Neural crest cell (in vitro differentiated cells): ENCODE results near the gene LRRC56. TPM values are rescaled to one million over a fixed set of nuclear protein-coding genes. Genes with fewer than 3 reads are reported as not detected.
"Not testable (repeated sequence)": the region's sequence is repeated elsewhere in the genome, so short reads cannot be mapped to it uniquely, and the experiment has no call there.

Experiments
- DNase-seq: peaks from one replicate; pipeline ENCODE4 v3.0.0; 2021; ENCODE audit warnings: low read depth, mixed read lengths, low spot score
- H3K27ac Mint-ChIP-seq: one replicate; pipeline ENCODE4 v1.8.0; 2021; ENCODE audit warnings: mild to moderate bottlenecking, mixed read lengths; ENCODE audit not compliant: unreplicated experiment
- H3K27me3 Mint-ChIP-seq: 2 replicates; pipeline ENCODE4 v1.8.0; 2021; ENCODE audit warnings: low read depth, mild to moderate bottlenecking, mixed read lengths
- H3K36me3 Mint-ChIP-seq: 2 replicates; pipeline ENCODE4 v1.8.0; 2021; ENCODE audit warnings: low read depth, mild to moderate bottlenecking, mixed read lengths
- H3K4me1 Mint-ChIP-seq: 2 replicates; pipeline ENCODE4 v1.8.0; 2021; ENCODE audit warnings: mixed read lengths
- H3K4me3 Mint-ChIP-seq: one replicate; pipeline ENCODE4 v1.8.0; 2021; ENCODE audit warnings: mild to moderate bottlenecking, mixed read lengths
- H3K9me3 Mint-ChIP-seq: 2 replicates; pipeline ENCODE4 v1.8.0; 2021; ENCODE audit warnings: mixed read lengths
- total RNA-seq: library from RNA; stranded (reverse); gene quantifications from 2 replicates; pipeline ENCODE4 v1.2.1, GENCODE V29; 2021
- TF ChIP-seq, protein P1 (sequence below): fragments of 200-600 bp; sonication (generic); conservative IDR thresholded peaks from 2 replicates; pipeline ENCODE4 v1.5.0; 2021; ENCODE audit warnings: antibody characterized with exemption, mild to moderate bottlenecking

Gene LRRC56
- total RNA-seq, 1 donor from 2014 or later: 2.1 TPM

GRCh38 chr11:567629-568292, 30.4 kb downstream of the LRRC56 start:
- Mint-ChIP-seq H3K4me3 (peak overlapping the region; percentile 88), H3K9me3 (no peaks in the 10 kb centered on the region), H3K4me1 (peaks cover 4% of the 10 kb centered on the region), H3K27ac (no peak overlapping the region), H3K36me3 (no peaks in the 10 kb centered on the region), H3K27me3 (peaks cover 7% of the 10 kb centered on the region)
- DNase-seq: no peak
- TF ChIP-seq, protein P1, sequence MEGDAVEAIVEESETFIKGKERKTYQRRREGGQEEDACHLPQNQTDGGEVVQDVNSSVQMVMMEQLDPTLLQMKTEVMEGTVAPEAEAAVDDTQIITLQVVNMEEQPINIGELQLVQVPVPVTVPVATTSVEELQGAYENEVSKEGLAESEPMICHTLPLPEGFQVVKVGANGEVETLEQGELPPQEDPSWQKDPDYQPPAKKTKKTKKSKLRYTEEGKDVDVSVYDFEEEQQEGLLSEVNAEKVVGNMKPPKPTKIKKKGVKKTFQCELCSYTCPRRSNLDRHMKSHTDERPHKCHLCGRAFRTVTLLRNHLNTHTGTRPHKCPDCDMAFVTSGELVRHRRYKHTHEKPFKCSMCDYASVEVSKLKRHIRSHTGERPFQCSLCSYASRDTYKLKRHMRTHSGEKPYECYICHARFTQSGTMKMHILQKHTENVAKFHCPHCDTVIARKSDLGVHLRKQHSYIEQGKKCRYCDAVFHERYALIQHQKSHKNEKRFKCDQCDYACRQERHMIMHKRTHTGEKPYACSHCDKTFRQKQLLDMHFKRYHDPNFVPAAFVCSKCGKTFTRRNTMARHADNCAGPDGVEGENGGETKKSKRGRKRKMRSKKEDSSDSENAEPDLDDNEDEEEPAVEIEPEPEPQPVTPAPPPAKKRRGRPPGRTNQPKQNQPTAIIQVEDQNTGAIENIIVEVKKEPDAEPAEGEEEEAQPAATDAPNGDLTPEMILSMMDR: no peak

DNA sequence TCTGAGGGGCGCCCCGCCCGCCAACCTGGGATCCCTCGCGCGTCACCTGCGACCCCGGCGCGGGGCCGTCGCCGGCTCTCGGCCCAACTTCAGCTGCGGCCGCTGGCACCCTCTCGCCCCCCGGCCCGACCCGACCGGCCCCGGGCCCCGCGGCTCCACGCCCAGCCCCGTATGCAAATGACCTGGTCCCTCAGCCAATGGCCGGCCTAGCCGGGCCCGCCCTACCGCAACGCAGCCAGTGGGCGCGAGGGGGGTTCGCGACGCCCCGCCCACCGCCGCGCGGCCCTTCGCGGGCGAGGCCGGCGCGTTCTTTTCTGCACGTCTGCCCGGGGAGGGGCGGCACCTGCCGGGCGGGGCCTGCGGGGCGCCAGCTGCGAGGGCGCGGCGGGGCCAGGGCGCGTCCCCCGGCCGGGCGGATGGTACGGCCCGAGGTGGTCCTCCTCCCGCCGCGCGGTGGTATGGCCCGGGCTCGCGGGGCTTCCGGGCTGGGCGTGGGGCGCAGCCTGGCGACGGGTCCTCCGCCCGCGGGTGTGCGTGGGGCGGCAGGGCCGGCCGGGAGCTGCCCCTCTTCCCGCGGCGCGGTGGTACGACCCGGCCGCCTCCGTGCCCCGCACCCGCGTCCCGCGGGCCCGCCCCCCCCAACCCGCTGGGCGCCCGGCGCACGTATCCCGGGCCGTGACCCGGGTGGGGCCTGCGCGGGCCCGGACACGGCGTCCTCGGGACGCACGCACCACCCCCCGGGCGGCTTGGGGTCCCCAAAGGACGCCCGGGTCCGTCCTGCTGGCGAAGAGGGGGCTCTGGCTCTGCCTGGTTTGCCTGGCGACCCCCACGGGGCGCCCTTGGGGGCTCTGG, 31.2 kb downstream of the LRRC56 start:
- peak; percentile 92 for DNase-seq
- Mint-ChIP-seq H3K36me3 (no peaks in the 10 kb centered on the region), H3K4me1 (peaks cover 4% of the 10 kb centered on the region), H3K9me3 (no peaks in the 10 kb centered on the region), H3K27me3 (peaks cover 11% of the 10 kb centered on the region), H3K4me3 (peak overlapping the region; percentile 81), H3K27ac (no peak overlapping the region)
- TF ChIP-seq, protein P1: no peak

DNA sequence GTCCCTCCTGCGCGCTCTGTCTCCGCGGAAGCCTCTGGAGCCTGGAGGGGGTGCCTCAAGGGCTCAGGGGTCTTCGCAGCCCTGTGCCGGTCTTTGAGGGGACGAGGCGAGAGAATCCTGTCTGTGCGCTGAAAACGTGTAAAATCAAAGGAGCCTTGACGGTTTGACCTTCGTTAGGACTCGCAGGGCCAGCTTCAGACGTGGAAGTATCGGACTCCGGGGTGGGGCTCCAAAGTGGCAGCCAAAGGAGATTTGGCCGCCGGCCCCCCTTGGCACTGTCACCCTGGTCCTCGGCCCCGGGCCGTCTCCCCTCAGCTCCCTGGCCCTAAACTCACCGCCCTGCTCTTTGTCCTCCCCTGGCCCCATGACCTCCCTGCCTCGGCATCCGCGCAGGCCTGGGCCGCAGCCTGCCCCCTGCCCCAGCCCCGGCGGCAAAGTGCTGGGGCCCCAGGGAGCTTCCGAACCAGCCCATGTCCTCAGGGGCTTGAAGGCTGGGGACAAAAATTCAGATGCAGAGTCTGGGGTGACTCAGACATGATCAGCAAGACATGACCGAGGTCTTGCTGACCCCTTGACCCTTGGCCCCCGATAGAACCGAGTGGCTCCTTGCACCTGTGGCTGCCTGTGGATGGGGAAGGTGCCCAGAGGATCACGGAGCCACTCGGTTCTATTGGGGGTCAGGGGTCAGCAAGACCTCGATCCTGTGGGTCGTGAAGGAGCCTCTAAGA, 32.0 kb downstream of the LRRC56 start:
- no peaks in the 10 kb centered on the region for H3K36me3 Mint-ChIP-seq
- DNase-seq: no peak
- H3K4me3 Mint-ChIP-seq: peak overlapping the region; percentile 81
- peaks cover 19% of the 10 kb centered on the region for H3K27me3 Mint-ChIP-seq
- peaks cover 4% of the 10 kb centered on the region for H3K4me1 Mint-ChIP-seq
- no peaks in the 10 kb centered on the region for H3K9me3 Mint-ChIP-seq
- TF ChIP-seq, protein P1: no peak
- H3K27ac Mint-ChIP-seq: no peak overlapping the region

- no peak for DNase-seq
- Mint-ChIP-seq H3K27ac (no peak overlapping the region), H3K4me3 (no peak overlapping the region), H3K36me3 (no peaks in the 10 kb centered on the region), H3K9me3 (no peaks in the 10 kb centered on the region), H3K4me1 (peaks cover 9% of the 10 kb centered on the region), H3K27me3 (peaks cover 33% of the 10 kb centered on the region)
- TF ChIP-seq, protein P1: no peak
Observed at GRCh38 chr11:571802-572185, 34.5 kb downstream of the LRRC56 start.

DNA sequence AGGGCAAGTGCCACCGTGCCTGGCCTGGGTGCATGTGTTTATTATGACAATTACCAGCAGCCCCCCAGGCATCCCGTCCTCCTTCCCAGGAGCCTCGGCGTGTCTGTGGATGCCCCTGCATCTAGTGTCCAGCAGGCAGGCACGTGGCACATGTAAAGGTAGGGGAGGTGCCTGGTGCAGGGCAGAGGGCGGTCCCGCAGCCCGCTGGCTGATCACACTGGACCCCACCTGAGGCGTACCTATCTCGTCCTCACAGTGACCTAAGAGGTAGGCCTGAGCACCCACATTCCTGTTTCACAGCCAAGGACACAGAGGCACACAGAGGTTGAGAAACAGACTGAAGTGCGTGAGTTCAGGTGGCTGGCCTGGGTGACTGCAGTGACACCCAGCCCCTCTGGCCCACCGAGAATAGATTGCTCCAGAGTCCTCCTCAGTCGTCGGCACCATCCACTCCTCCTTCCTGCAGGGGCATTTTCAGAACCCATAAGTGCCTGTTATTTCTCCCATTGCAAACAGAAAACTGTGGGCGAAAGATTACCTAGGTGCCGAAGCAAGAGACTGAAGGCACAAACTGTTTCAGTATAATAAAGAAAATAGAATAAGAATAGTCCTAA, 35.9 kb downstream of the LRRC56 start:
- no peaks in the 10 kb centered on the region for H3K36me3 Mint-ChIP-seq
- H3K27me3 Mint-ChIP-seq: peaks cover 36% of the 10 kb centered on the region
- TF ChIP-seq, protein P1: no peak
- H3K9me3 Mint-ChIP-seq: no peaks in the 10 kb centered on the region
- no peak for DNase-seq
- peak overlapping the region; percentile 92 for H3K4me3 Mint-ChIP-seq
- no peak overlapping the region for H3K27ac Mint-ChIP-seq
- H3K4me1 Mint-ChIP-seq: peaks cover 19% of the 10 kb centered on the region

DNA sequence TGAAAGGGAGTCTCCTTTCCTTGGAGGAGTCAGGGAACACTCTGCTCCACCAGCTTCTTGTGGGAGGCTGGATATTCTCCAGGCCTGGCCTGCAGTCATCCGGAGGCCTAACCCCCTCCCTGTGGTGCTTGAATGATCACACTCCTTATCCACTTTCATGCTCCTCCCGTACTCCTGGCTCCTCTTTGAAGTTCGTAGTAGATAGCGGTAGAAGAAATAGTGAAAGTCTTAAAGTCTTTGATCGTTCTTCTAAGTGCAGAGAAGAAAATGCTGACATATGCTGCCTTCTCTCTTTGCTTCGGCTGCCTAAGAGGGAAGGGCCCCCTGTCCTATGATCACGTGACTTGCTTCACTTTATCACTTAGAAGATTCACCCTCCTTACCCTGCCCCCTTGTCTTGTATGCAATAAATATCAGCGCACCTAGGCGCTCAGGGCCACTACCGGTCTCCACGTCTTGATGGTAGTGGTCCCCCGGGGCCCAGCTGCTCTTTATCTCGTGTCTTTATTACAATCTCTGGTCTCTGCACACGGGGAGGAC, 36.8 kb downstream of the LRRC56 start:
- Mint-ChIP-seq H3K27me3 (peaks cover 36% of the 10 kb centered on the region), H3K4me1 (peaks cover 19% of the 10 kb centered on the region), H3K4me3 (peak overlapping the region; percentile 92)
- not testable (repeated sequence) for H3K9me3 Mint-ChIP-seq, H3K36me3 Mint-ChIP-seq, DNase-seq, H3K27ac Mint-ChIP-seq
